Fibroblast of lung (primary cell): ENCODE results near the gene GIGYF2.

Source experiments
- CTCF ChIP-seq, 2 donors: IDR thresholded peaks in 1 of 2; conservative IDR thresholded peaks in 1 of 2; 1 replicate in 1 of 2; 2 replicates in 1 of 2; pipeline ENCODE4 v1.5.1; 2011 to 2012; ENCODE audit warnings: low read length in 2 of 2, control low read depth in 1 of 2, inconsistent platforms in 1 of 2, low read depth in 1 of 2, mild to moderate bottlenecking in 1 of 2
- EZH2 ChIP-seq: IDR thresholded peaks from 2 replicates; pipeline ENCODE4 v1.5.1; 2012; ENCODE audit warnings: low read length, control low read depth, mild to moderate bottlenecking; ENCODE audit errors: missing control alignments

DNA sequence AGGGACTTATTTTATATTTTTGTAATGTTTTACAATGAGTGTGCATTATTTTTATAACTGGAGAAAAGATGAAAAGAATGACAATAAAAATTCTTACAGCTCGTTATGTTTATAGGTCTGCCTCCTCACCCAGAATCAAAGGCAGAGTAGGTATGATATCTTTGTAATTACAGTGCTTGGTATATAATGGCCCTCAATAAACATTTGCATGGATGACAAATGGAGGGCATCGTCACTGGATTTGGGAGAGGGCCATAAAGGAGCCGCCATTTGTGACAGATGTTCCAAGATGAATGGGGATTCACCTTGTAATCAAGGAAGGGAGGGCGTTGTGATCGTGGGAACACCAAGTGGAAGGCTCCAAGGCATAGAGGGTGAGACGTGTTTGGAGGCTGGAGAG is 22.6 kb upstream of the GIGYF2 start:
- TF ChIP-seq CTCF (conservative IDR thresholded peaks at IDR 0.05 in 1 of 2, IDR thresholded peaks at IDR 0.05 in 1 of 2; ENCODE audit: low read depth in 1 of 2, low read length in 2 of 2): no peak
- TF ChIP-seq EZH2: no peak
